Measurements from ENCODE around the gene PSMC1. TPM values are rescaled to one million over a fixed set of nuclear protein-coding genes. Genes with fewer than 3 reads are reported as not detected.

PSMC1 gene
- polyA plus RNA-seq, 1 donor from 2014 or later = 287 TPM

- no peak overlapping the region for H2AFZ ChIP-seq (ENCODE audit: low read depth, low read length)
- peaks cover 7% of the 10 kb centered on the region for H3K36me3 ChIP-seq (ENCODE audit: insufficient read depth, low read length)
- H3K4me2 ChIP-seq (ENCODE audit: low read length) = no peak overlapping the region
- H3K9ac ChIP-seq (ENCODE audit: low read length) = no peak overlapping the region
- no peaks in the 10 kb centered on the region for H4K20me1 ChIP-seq (ENCODE audit: insufficient read depth)
- H3K4me3 ChIP-seq (ENCODE audit: low read length) = no peak overlapping the region
- no peaks in the 10 kb centered on the region for H3K79me2 ChIP-seq (replicated peaks; ENCODE audit: insufficient read depth, low read length)
- H3K27ac ChIP-seq (ENCODE audit: low read length) = no peak overlapping the region
- no peaks in the 10 kb centered on the region for H3F3A ChIP-seq (ENCODE audit: insufficient read depth, low read length, poor library complexity, severe bottlenecking)
- H3K9me2 ChIP-seq (ENCODE audit: insufficient read depth, low read length) = no peaks in the 10 kb centered on the region
- no peaks in the 10 kb centered on the region for H3K9me3 ChIP-seq (ENCODE audit: low read length)
- TF ChIP-seq SMC3 (conservative IDR thresholded peaks at IDR 0.05; ENCODE audit: poor library complexity) = no peak
- TF ChIP-seq EZH2 (IDR thresholded peaks at IDR 0.05; ENCODE audit: borderline replicate concordance, insufficient read depth, low read length, poor library complexity, severe bottlenecking) = no peak
- no peak for TF ChIP-seq POLR2AphosphoS5 (IDR thresholded peaks at IDR 0.05)
- no peak for TF ChIP-seq CTCF (IDR thresholded peaks at IDR 0.05; ENCODE audit: poor library complexity, severe bottlenecking)
- TF ChIP-seq RAD21 (conservative IDR thresholded peaks at IDR 0.05) = no peak
- TF ChIP-seq EP300 (conservative IDR thresholded peaks at IDR 0.05; ENCODE audit: poor library complexity, severe bottlenecking) = no peak
- TF ChIP-seq REST (IDR thresholded peaks at IDR 0.05; ENCODE audit: borderline replicate concordance) = no peak
- no peak for TF ChIP-seq MXI1 (conservative IDR thresholded peaks at IDR 0.05; ENCODE audit: poor library complexity, severe bottlenecking)
- TF ChIP-seq TAF1 (IDR thresholded peaks at IDR 0.05; ENCODE audit: low read depth) = no peak
- no peaks in the 10 kb centered on the region for H3K27me3 ChIP-seq (ENCODE audit: insufficient read depth, low read depth, low read length)
These were observed 35.3 kb downstream of the PSMC1 start for GRCh38 chr14:90291699-90292098.

- H3K27ac ChIP-seq (ENCODE audit: low read length) = no peak overlapping the region
- H3K36me3 ChIP-seq (ENCODE audit: insufficient read depth, low read length) = peaks cover 7% of the 10 kb centered on the region
- no peaks in the 10 kb centered on the region for H3K9me3 ChIP-seq (ENCODE audit: low read length)
- no peak overlapping the region for H3K4me3 ChIP-seq (ENCODE audit: low read length)
- H3K9me2 ChIP-seq (ENCODE audit: insufficient read depth, low read length) = no peaks in the 10 kb centered on the region
- H3K4me2 ChIP-seq (ENCODE audit: low read length) = no peak overlapping the region
- no peaks in the 10 kb centered on the region for H3K79me2 ChIP-seq (replicated peaks; ENCODE audit: insufficient read depth, low read length)
- H4K20me1 ChIP-seq (ENCODE audit: insufficient read depth) = no peaks in the 10 kb centered on the region
- H3F3A ChIP-seq (ENCODE audit: insufficient read depth, low read length, poor library complexity, severe bottlenecking) = no peaks in the 10 kb centered on the region
- no peak overlapping the region for H2AFZ ChIP-seq (ENCODE audit: low read depth, low read length)
- TF ChIP-seq EZH2 (IDR thresholded peaks at IDR 0.05; ENCODE audit: borderline replicate concordance, insufficient read depth, low read length, poor library complexity, severe bottlenecking) (no peak), EP300 (conservative IDR thresholded peaks at IDR 0.05; ENCODE audit: poor library complexity, severe bottlenecking) (no peak), RAD21 (conservative IDR thresholded peaks at IDR 0.05) (no peak), REST (IDR thresholded peaks at IDR 0.05; ENCODE audit: borderline replicate concordance) (no peak), TAF1 (IDR thresholded peaks at IDR 0.05; ENCODE audit: low read depth) (no peak), SMC3 (conservative IDR thresholded peaks at IDR 0.05; ENCODE audit: poor library complexity) (no peak), POLR2AphosphoS5 (IDR thresholded peaks at IDR 0.05) (no peak), MXI1 (conservative IDR thresholded peaks at IDR 0.05; ENCODE audit: poor library complexity, severe bottlenecking) (no peak), CTCF (IDR thresholded peaks at IDR 0.05; ENCODE audit: poor library complexity, severe bottlenecking) (no peak)
- no peak overlapping the region for H3K9ac ChIP-seq (ENCODE audit: low read length)
- no peaks in the 10 kb centered on the region for H3K27me3 ChIP-seq (ENCODE audit: insufficient read depth, low read depth, low read length)
These were observed 37.7 kb downstream of the PSMC1 start for GRCh38 chr14:90293766-90294730.
